ENCODE measurements around the gene ZMYND11. TPM values are rescaled to one million over a fixed set of nuclear protein-coding genes. Genes with fewer than 3 reads are reported as not detected.

ZMYND11 gene
- total and polyA plus RNA-seq, 8 donors, result 58.9 to 128 (median 119) TPM

Other genes with a start within 250 kb of the ZMYND11 start
- under 1 TPM in 1 of 2 donors, not detected in 1; 0.26 TPM for gene TUBB8, start 86.2 kb upstream of the ZMYND11 start, total RNA-seq
- 1 to 10 TPM in 2 of 6 donors, under 1 TPM in 4; 0.38 to 1.3 (median 0.73) TPM for gene TUBB8, start 86.2 kb upstream of the ZMYND11 start, polyA plus RNA-seq (ENCODE audit: insufficient read length in 6 of 6)

Measured in left lung (tissue), 8 donors.